NCI-H1930 (cell line): ENCODE results near the gene SPATA3.

Experiments used
- DNase-seq, 2 experiments: peaks; one replicate each; lab custom pipeline; 2025; lab: John Stamatoyannopoulos, UW

SPATA3 gene

DNA sequence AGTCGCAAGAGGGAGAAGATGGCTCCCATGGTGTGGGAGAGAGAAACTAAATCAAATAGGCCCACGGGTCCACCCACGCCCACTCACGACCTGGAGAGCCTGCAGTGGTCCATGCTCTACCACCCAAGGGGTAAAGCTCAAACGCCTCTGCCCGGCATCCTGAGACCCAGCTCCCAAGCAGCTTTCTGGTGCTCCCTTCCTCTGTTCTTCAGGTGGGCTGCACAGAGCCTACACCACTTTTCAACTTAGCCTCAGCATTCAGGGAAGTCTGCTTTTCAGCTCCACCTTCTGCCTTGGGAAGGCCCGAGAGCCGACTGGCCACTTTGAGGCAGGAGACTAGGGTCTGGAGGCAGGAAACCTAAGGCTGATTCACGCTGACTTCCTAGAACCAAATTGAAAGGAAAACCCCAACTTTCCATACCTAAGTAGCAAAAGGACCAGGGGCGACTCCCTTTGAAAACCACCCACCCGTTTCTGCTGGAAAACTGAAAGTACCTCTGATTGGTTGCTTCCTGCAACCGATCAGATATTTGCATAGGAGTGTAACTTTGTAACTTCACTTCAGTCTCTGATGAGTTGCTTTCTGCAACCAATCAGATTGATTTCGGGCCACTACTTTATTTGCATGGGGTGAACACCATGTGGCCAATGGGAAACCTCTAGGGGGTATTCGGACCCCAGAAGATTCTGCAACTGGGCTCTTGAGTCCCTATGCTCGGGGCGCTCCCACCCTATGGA is 26.8 kb upstream of the SPATA3 start:
- DNase-seq = no peak

DNA sequence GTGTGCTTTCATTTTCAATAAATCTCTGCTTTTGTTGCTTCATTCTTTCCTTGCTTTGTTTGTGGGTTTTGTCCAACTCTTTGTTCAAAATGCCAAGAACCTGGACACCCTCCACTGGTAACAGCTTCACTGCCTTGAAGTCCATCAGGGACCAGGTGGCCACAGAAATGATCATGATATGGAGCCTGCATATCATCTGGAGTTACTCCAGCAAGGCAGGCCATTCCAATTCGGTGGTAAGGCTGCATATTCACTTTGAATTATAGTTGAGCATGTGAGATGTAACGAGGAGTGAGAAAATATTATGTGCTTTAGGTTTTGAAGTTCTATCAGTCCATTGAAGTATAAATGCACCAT is 26.3 kb upstream of the SPATA3 start:
- DNase-seq = no peak

DNA sequence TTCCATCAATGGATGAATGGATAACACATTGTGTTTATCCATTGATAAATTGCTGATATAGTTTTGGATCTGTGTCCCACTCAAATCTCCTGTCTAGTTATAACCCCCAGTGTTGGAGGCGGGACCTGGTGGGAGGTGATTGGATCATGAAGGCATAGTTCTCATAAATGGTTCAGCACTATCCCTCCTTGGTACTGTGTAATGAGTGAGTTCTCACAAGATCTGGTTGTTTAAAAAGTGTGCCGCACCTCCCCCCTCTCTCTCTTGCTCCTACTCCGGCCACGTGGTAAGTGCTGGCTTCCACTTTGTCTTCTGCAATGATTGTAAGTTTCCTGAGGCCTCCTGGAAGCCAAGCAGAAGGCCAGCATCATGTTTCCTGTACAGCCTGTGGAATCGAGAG is 23.9 kb upstream of the SPATA3 start:
- DNase-seq = no peak

DNA sequence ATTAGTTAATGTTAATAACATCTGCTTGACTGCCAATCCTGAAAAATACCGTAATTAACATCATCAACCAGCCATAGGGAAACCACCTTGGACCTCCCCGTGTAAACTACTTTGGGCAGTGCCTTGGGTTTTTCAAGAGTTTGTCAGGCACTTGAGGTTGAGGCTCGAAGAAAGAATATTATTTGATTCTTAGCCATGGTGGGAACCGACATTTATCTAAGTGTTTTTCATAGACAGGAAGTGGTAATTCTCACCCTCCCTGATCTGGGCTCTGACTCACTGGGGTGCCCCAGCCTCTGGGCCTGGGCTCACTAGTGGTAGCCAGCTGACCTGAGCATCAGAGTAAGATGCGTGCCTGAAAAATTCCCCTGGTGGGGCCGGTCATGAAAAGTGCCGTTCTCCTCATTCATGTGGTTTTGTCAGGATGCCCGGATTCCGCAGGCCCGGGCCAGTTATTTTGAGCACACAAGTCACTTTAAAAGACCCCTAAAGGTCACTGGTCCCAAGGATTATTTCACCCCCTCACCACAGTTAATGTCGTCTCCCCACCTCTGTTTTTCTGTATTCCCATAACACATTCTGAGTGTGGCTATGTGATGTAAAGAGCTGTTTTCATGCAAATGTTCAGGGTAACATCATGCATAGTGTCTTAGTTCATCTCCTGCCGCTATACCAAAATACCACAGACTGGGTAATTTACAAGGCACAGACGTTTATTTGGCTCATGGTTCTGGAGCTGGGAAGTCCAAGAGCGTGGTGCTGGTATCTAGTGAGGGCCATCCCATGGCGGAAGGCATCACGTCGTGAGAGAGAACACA is 21.6 kb upstream of the SPATA3 start:
- no peak for DNase-seq

DNA sequence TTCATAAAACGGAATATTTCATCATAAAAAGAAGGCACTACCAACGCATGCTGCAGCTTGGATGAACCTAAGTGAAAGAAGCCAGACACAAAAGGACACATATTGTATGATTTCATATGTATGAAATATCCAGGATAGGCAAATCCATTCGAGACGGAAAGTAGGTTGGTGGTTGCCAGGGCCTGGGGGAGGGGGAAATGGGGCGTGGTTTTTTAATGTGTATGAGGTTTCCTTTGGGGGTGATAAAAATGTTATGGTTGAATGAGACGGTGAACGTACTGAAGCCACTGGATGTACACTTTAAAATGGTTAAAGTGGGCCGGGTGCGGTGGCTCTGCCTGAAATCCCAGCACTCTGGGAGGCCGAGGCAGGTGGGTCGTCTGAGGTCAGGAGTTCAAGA is 20.0 kb upstream of the SPATA3 start:
- DNase-seq = no peak

DNA sequence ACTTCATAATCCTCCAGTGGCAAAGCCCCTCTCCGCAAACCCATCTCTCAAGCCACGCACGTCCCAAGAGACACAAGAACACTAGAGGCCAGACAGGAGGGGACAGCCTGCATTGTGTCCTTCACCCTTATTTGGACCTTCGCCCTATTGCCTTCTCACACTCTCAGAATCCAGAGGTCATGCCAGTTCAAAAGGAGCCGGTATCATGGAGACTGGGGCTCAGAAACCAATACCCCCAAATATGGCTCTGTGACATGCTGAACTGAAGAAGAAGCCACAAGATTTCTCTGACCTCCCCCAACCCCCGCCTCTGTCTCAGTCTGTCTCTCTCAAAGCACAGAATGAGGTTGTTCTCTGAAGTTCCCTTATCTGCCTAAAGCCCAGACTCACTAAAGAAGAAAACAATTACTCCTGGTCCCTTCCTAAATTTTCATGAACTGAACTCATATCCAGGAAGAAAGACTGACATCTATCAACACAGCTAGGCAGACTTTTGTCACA is 19.2 kb upstream of the SPATA3 start:
- DNase-seq = no peak

DNA sequence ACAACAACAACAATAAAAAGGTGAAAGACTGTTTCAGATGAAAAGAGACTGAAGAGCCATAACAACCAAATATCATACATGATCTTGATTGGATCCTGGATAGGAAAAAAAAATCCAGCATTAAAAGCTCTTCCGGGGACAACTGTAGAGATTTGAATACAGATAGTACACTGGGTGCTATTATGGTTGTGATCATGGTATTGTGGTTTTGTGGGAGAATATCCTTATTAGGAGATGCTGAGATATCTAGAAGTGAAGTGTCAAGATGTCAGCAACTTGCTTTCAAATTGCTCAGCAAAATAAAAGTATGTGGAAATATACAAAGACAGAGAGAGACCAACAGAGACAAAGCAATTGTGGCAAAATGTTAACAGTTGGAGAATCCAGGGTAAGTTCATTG is 15.5 kb upstream of the SPATA3 start:
- no peak for DNase-seq

DNA sequence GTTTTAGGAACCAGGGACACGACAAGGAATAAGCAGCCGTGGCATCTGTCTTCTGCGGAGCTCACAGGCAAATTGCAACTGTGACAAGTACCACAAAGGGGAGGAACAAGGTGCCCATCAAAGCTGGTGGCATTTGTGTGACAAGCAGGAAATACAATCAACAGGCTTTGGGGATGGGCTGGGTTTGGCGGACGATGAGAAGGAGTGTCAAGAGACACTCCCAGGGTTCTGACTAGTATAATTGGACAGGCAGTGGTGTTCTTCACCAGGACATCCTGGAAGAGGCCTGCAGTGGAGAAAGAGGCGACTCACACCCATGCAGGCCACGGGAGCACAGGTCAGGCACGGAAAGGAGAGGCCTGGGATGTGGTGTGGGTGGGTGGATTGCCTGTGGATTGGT is 14.2 kb upstream of the SPATA3 start:
- DNase-seq = no peak

DNA sequence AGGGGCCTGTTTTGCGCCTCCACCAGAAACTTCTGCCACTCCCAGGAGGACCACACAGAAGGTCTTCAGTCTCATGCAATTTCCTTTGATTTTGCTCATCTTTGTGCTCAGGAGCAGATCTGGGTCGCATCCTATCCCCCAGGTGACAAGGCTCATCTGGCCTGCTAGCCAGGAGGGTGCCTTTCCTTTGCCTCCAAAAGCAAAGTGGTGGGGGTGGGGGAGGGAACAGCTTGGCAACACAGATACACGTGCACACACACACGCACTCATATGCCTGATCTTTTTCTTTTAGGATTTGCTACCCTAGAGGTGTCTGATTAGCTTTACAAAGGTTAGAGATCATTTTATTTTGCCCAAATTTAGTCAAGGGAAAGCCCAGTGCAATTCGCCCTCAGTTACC is 13.8 kb upstream of the SPATA3 start:
- DNase-seq = no peak

DNA sequence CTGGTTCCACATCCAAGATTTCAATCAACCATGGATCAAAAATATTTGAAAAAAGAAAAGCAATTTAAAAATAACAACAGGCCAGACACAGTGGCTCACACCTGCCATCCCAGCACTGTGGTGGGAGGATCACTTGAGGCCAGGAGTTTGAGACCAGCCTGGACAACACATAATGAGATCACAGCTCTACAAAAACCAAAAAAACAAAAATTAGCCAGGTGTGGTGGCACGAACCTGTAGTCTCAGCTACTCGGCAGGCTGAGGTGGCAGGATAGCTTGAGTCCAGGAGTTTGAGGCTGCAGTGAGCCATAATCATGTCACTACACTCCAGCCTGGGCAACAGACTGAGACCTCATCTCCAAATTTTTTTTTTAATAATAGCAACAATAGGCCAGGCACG is 13.4 kb upstream of the SPATA3 start:
- no peak for DNase-seq

DNA sequence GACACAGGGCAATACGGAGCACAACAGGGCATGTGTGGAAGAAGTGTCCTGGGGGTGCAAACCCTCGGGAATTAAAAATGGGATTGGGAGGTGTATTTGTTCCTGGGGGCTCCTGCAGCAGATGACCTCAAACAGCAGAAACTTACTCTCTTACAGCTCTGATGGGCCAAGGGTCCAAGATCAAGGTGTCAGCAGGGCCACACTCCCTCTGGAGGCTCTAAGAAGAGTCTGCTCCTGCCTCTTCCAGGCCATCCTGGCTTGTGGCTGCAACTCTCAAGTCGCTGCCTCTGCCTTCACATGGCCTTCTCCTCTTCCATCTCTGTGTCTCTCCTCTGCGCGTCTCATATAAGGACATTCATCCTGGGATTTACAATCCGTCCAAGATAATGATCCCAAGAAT is 12.4 kb upstream of the SPATA3 start:
- no peak for DNase-seq

DNA sequence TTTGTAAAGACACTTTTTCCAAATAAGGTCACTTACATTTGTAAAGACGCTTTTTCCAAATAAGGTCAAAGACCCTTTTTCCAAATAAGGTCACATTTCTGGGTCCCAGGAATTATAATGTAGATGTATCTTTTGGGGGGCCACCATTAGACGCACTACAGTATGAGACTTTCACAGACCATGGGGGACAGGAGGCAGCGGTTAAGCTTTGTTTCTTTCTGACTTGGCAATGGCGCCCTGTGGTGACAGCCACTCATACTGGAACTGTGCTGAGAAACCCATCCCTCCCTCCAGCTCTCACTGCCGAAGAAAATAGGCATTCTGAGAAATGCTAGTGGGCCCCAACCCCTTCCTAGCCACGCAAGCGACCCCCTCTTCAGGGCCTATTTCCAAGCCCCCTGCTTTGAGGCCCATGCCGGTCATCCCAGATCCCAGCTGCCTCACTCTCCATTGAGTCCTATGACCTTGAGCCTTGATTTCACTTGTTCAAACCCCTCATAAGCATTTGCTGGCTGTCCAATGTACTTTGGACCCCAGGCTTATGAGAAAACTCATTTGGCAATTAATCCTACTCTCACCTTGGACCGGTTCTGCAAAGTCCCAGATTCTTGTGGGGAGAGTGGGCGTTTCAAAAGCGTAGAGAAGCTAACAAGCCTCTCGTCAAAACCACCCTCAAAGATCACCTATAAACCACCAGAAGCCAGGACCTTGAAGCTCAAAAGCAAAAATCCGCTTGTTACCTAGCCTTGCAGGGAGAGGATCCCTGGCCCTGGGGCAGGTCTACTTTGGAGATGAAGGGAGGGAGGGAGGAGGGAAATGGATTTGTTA is 11.3 kb upstream of the SPATA3 start:
- no peak for DNase-seq

DNA sequence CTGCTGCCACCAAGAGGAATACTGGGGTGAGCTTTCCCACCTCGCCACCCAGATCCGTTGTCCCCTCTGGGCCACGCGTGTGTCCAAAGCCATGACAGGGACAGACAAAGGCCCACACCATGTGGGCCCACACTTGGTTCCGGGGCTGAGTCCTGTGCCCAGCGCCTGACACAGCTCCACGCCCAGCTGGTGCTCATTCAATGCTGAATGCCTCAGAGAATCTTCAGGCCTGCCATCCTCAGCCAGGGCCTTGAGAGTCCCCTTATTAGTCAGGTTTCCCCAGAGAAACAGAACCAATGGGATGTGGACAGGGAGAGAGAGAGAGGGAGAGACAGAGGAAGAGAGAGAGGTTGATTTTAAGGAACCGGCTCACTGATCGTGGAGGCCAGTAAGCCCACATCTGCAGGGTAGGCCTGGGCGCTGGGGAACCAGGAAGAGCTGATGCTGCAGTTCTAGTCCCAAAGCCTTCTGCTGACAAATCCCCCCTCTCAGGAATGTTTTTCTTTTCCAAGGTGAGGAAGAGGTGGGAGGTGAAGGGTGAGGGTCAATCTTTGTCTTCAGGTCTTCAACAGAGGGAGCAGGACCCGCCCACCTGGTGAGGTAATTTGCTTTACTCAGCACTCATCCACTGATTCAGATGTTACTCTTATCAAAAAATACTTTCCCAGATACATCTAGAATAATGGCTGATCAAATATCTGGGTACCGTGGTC is 10.2 kb upstream of the SPATA3 start:
- DNase-seq = no peak

DNA sequence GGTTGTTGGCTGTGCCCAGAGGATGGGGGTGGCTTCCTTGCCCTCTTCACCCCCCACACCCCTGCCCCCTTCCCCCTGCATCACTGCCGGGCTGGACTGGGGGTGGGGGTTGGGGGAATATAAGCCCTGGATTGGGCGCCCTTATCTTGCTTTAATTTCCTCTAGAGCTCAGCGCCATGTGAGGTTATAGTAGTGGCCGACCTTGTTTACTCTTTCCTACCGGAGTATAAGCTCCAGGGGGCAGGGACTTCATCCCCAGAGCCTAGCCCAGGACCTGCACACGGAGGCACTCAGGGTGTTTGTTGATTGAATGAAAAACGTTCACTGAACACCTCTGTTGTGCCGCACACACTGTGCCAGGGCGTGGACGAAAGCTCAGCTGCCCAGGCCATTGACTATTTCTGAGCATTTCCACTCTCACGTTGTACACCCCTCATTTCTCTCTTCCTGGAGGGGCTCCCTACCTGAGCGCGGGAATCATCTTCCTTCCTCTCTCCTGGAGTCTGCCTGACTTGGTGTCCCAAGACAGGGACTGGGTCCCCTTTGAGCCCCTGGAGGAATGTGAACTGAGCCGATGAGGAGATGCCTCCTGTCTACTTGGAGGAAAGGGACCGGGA is 9.3 kb upstream of the SPATA3 start:
- DNase-seq = no peak

DNA sequence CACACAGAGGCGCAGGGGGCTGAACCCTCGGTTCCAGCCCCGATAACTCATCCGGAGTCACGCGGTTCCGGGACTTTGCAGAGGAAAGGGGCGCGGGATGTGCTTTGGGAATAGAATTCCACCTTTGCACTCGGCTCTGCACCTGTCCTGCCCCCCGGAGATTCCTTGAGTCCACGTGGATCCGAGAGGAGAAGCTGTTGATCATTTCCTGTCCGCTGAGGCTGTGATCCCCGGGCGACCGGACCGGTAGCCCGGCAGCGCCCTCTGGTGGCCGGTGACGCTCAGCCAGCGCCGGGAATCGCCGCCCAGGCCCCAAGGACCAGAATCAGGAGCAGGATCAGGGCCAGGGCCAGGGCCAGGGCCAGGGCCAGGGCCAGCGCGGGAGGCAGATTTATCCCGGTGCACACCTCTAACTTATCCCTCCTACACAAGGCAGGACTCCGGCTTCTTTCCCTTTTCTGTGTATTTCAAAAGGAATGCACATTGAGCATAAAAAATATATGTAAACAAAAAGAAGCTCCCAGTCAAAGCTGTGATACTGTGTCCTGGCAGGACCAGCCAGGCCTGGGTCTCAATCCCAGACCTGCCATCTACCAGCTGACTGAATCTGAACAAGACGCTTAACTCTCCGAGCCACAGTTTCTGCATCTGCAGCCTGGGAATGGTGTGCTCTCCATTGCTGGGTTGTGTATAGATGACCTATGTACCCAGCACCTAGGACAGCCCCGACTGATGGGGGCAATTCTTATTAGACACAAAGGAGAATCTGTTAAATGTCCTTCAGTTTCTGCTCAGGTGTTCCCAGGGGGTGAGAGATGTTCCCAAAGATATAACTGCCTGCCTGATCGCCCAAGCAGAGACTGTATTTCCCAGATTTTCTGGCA is 8.5 kb upstream of the SPATA3 start:
- peak; percentile 58 to 61 for DNase-seq

DNA sequence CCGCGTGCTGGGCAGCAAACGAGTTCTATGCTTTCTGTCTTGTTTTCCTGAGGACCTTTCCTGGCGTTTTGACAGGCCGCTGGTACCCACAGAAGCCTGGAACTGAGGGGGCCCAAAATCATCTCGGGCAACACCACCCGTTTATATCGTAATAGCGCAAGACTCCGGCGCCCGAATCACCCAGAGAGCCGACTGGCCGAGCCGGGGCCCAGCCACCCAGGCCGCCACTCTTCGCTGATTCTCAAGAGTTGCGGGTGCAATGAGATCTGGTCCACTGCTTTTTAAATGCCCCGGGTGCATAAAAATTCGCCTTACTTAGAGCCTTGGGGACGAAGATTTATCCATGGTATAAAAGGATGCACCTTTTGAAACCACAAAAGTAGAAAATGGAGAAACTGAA is 6.2 kb upstream of the SPATA3 start:
- no peak for DNase-seq

DNA sequence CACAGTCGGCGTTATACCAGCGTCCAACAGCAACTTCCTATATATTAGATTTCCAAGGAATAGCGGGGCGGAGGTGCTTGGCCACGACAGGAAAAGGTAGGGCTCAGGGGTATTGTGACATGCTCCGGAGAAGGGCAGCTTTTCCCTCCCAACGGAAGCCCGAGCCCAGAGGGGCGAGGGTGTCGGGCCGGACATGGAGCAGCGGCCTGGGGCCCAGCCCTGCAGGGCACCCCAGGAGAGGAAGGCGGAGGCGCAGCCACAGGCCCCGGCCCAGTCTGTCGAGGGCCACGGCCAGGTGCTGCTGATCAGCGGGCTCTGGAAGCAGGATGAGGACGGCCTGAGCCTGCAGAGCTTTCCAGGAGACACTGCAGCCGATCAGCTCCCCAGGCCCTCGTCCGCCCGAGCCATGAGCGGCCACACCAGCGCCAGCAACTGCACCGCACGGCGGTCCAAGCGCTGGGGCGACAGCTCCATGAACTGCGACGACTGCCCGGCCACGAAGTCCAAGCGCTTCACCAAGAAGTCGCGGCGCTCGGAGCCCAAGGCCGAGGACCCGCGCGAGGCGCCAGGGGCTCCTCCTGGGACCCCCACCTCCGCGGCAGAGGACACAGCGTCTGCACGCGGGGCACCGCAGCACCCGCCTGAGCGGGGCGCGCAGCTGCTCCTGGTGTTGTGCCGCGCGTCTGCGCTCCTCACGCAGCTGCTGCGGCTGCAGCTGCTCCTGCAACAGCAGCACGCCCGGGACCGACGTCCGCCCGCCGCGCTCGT is 5.6 kb upstream of the SPATA3 start:
- DNase-seq = no peak

DNA sequence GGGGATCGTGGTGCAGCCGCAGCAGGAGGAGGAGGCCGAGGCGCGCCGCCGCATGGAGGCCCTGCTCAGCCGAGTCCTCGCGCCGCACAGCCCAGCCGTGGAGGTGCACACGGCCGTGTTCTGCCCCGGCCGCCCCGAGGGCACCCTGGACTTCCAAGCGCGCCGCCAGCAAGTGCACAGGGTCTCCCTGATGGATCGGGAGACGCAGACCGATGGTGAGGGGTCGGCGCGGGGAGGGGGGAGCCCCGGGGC is 5.1 kb upstream of the SPATA3 start:
- DNase-seq = no peak

DNA sequence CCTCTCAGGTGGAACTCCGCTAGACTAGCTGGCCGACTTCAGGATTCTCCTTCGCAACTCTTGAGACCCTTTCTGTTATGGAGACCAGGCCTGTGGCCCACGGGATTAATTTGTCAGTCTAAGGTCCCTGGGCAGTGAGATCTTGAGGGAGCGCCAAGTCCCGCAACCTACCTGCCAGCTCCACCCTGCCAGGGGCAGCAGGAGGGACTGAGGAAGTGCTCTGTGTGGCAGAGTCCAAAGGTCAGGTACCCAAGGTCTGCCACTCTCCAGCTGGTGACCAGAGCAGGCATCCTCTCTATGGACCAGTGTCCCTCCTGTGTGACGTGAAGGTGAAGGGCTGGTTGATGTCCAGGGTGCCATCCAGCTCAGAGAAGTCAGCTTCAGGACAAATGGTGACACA is 4.3 kb upstream of the SPATA3 start:
- no peak for DNase-seq

DNA sequence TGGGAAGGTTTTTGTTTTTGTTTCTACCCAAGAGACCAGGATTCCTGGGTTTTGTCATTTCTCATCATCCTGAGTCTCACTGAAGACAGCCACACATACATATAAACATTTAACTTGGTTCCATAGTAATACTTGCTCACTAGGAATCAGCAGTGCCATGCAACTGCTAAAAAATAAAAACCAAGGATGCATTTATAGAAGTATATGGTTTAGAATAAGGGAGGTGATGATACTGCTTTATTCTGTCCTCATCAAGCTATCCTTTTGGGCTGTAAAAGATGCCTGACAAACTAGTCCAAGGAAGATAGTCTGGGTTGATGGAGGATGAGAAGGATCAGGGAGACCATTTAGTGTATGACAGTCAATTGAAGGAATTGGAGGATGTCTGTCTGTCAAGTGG is 740 bp downstream of the SPATA3 start:
- DNase-seq = no peak
